ENCODE results near the gene OCIAD1. TPM values are rescaled to one million over a fixed set of nuclear protein-coding genes. Genes with fewer than 3 reads are reported as not detected.

Gene OCIAD1
- total RNA-seq, 1 donor: 78.2 TPM

- no peak for DNase-seq (ENCODE audit: insufficient read length, low spot score, missing footprints)
- TF ChIP-seq CTCF (IDR thresholded peaks at IDR 0.05; ENCODE audit: extremely low read depth, low read depth, low read length): no peak
- no peaks in the 10 kb centered on the region for H3K27me3 ChIP-seq (ENCODE audit: insufficient read depth, low read length)
- peaks cover 15% of the 10 kb centered on the region for H3K36me3 ChIP-seq (ENCODE audit: insufficient read depth, low read length)
- H3K4me2 ChIP-seq (ENCODE audit: insufficient read depth, low read length): no peak overlapping the region
- no peaks in the 10 kb centered on the region for H4K20me1 ChIP-seq (ENCODE audit: insufficient read depth, low read length)
- H3K4me1 ChIP-seq (ENCODE audit: insufficient read depth, low read length): no peaks in the 10 kb centered on the region
- H3K79me2 ChIP-seq (ENCODE audit: insufficient read depth, low read length): no peaks in the 10 kb centered on the region
- H3K27ac ChIP-seq (ENCODE audit: low read depth, low read length): no peak overlapping the region
- no peak overlapping the region for H3K4me3 ChIP-seq (ENCODE audit: insufficient read depth, low read length)
- H2AFZ ChIP-seq (ENCODE audit: low read length): no peak overlapping the region
- H3K9me3 ChIP-seq (ENCODE audit: low read depth, low read length): no peaks in the 10 kb centered on the region
Measured at GRCh38 chr4:48891028-48891619, 60.2 kb downstream of the OCIAD1 start.

GRCh38 chr4:48896845-48897244 is 66.0 kb downstream of the OCIAD1 start:
- peaks cover 18% of the 10 kb centered on the region for H3K4me1 ChIP-seq (ENCODE audit: insufficient read depth, low read length)
- H3K4me2 ChIP-seq (ENCODE audit: insufficient read depth, low read length): no peak overlapping the region
- H3K79me2 ChIP-seq (ENCODE audit: insufficient read depth, low read length): no peaks in the 10 kb centered on the region
- no peak overlapping the region for H3K27ac ChIP-seq (ENCODE audit: low read depth, low read length)
- DNase-seq (ENCODE audit: insufficient read length, low spot score, missing footprints): no peak
- no peak overlapping the region for H2AFZ ChIP-seq (ENCODE audit: low read length)
- no peak for TF ChIP-seq CTCF (IDR thresholded peaks at IDR 0.05; ENCODE audit: extremely low read depth, low read depth, low read length)
- H3K4me3 ChIP-seq (ENCODE audit: insufficient read depth, low read length): no peak overlapping the region
- H3K9me3 ChIP-seq (ENCODE audit: low read depth, low read length): no peaks in the 10 kb centered on the region
- H3K27me3 ChIP-seq (ENCODE audit: insufficient read depth, low read length): no peaks in the 10 kb centered on the region
- peaks cover 15% of the 10 kb centered on the region for H3K36me3 ChIP-seq (ENCODE audit: insufficient read depth, low read length)
- H4K20me1 ChIP-seq (ENCODE audit: insufficient read depth, low read length): no peaks in the 10 kb centered on the region

GRCh38 chr4:48898733-48899431 is 68.0 kb downstream of the OCIAD1 start:
- Histone ChIP-seq H3K27me3 (ENCODE audit: insufficient read depth, low read length) (no peaks in the 10 kb centered on the region), H3K79me2 (ENCODE audit: insufficient read depth, low read length) (no peaks in the 10 kb centered on the region), H3K9me3 (ENCODE audit: low read depth, low read length) (no peaks in the 10 kb centered on the region), H2AFZ (ENCODE audit: low read length) (peak overlapping the region; percentile 15), H4K20me1 (ENCODE audit: insufficient read depth, low read length) (peaks cover 2% of the 10 kb centered on the region), H3K27ac (ENCODE audit: low read depth, low read length) (peak overlapping the region; percentile 62), H3K36me3 (ENCODE audit: insufficient read depth, low read length) (peaks cover 9% of the 10 kb centered on the region), H3K4me1 (ENCODE audit: insufficient read depth, low read length) (peaks cover 26% of the 10 kb centered on the region), H3K4me3 (ENCODE audit: insufficient read depth, low read length) (peak overlapping the region; percentile 9), H3K4me2 (ENCODE audit: insufficient read depth, low read length) (peak overlapping the region; percentile 51)
- no peak for TF ChIP-seq CTCF (IDR thresholded peaks at IDR 0.05; ENCODE audit: extremely low read depth, low read depth, low read length)
- peak; percentile 74 for DNase-seq (ENCODE audit: insufficient read length, low spot score, missing footprints)

GRCh38 chr4:48899432-48899749 is 68.5 kb downstream of the OCIAD1 start:
- Histone ChIP-seq H3K9me3 (ENCODE audit: low read depth, low read length) (no peaks in the 10 kb centered on the region), H2AFZ (ENCODE audit: low read length) (peak overlapping the region; percentile 15), H3K4me1 (ENCODE audit: insufficient read depth, low read length) (peaks cover 28% of the 10 kb centered on the region), H3K36me3 (ENCODE audit: insufficient read depth, low read length) (peaks cover 9% of the 10 kb centered on the region), H3K4me3 (ENCODE audit: insufficient read depth, low read length) (peak overlapping the region; percentile 9), H3K27ac (ENCODE audit: low read depth, low read length) (peak overlapping the region; percentile 62), H3K4me2 (ENCODE audit: insufficient read depth, low read length) (peak overlapping the region; percentile 51), H4K20me1 (ENCODE audit: insufficient read depth, low read length) (peaks cover 2% of the 10 kb centered on the region), H3K79me2 (ENCODE audit: insufficient read depth, low read length) (peaks cover under 1% of the 10 kb centered on the region), H3K27me3 (ENCODE audit: insufficient read depth, low read length) (no peaks in the 10 kb centered on the region)
- no peak for DNase-seq (ENCODE audit: insufficient read length, low spot score, missing footprints)
- no peak for TF ChIP-seq CTCF (IDR thresholded peaks at IDR 0.05; ENCODE audit: extremely low read depth, low read depth, low read length)

Data from osteoblast (primary cell).